GM12891 (cell line): ENCODE measurements around the gene ATF5.

Source experiments
- DNase-seq: peaks from one replicate; pipeline ENCODE4 v3.0.0; 2011; ENCODE audit warnings: low spot score; ENCODE audit not compliant: insufficient read length
- FAIRE-seq: peaks from 2 replicates; lab custom pipeline; 2011; peaks lifted over from hg19 to GRCh38; lab: Jason Lieb, UNC
- PAX5 ChIP-seq: IDR thresholded peaks from 2 replicates; pipeline ENCODE4 v1.6.1; 2011; ENCODE audit warnings: low read length, moderate library complexity, mild to moderate bottlenecking; ENCODE audit not compliant: insufficient read depth, severe bottlenecking
- POLR2A ChIP-seq: IDR thresholded peaks from 2 replicates; pipeline ENCODE4 v1.6.1; 2011; ENCODE audit warnings: low read depth, low read length, control low read depth
- POLR2AphosphoS5 ChIP-seq: IDR thresholded peaks from 2 replicates; pipeline ENCODE4 v1.6.1; 2011; ENCODE audit warnings: low read depth, low read length, control low read depth
- POU2F2 ChIP-seq: IDR thresholded peaks from 2 replicates; pipeline ENCODE4 v1.6.1; 2011; ENCODE audit warnings: low read depth, mild to moderate bottlenecking, control low read depth, low read length, moderate library complexity
- SPI1 ChIP-seq: IDR thresholded peaks from 2 replicates; pipeline ENCODE4 v1.6.1; 2011; ENCODE audit warnings: low read depth, low read length, control low read depth
- TAF1 ChIP-seq: IDR thresholded peaks from 2 replicates; pipeline ENCODE4 v1.6.1; 2011; ENCODE audit warnings: low read depth, low read length, control low read depth

ATF5 gene

GRCh38 chr19:49908480-49909420 lies 20.3 kb upstream of the ATF5 start:
- DNase-seq, result no peak
- TF ChIP-seq POU2F2, result no peak
- no peak for TF ChIP-seq POLR2AphosphoS5
- TF ChIP-seq SPI1, result no peak
- no peak for TF ChIP-seq TAF1
- no peak for TF ChIP-seq POLR2A
- TF ChIP-seq PAX5, result no peak
- FAIRE-seq, result no peak

GRCh38 chr19:49910179-49910578 lies 18.8 kb upstream of the ATF5 start:
- TF ChIP-seq POLR2A (no peak; the same call in 1 of the 2 replicates), PAX5 (no peak), SPI1 (no peak), POU2F2 (no peak), TAF1 (no peak), POLR2AphosphoS5 (no peak)
- no peak for FAIRE-seq
- DNase-seq, result no peak

GRCh38 chr19:49911381-49912145 lies 17.4 kb upstream of the ATF5 start:
- TF ChIP-seq POU2F2 (0 out of 2 replicates have a peak, but pooled peaks have one; percentile 38), POLR2AphosphoS5 (0 out of 2 replicates have a peak, but pooled peaks have one; percentile 28), TAF1 (no peak), POLR2A (no peak), PAX5 (no peak), SPI1 (peak; percentile 48)
- DNase-seq (peak; percentile 66), FAIRE-seq (peak; percentile 85)

- TF ChIP-seq PAX5 (no peak), POU2F2 (no peak), TAF1 (no peak), POLR2AphosphoS5 (no peak), SPI1 (no peak), POLR2A (no peak)
- no peak for FAIRE-seq
- no peak for DNase-seq
These were observed 15.9 kb upstream of the ATF5 start for GRCh38 chr19:49912965-49913685.

- FAIRE-seq, result no peak
- DNase-seq, result no peak
- TF ChIP-seq SPI1 (no peak), POU2F2 (no peak), TAF1 (no peak), POLR2AphosphoS5 (no peak), PAX5 (no peak), POLR2A (no peak)
These were observed 15.3 kb upstream of the ATF5 start for GRCh38 chr19:49913720-49914119.

GRCh38 chr19:49915271-49915670 lies 13.7 kb upstream of the ATF5 start:
- TF ChIP-seq POU2F2 (no peak), POLR2A (no peak), SPI1 (no peak), TAF1 (no peak), PAX5 (no peak), POLR2AphosphoS5 (no peak; the same call in 1 of the 2 replicates)
- FAIRE-seq (no peak), DNase-seq (no peak)

- DNase-seq, result no peak
- no peak for FAIRE-seq
These were observed 11.9 kb upstream of the ATF5 start for GRCh38 chr19:49916839-49917733.

GRCh38 chr19:49918089-49918488 lies 10.9 kb upstream of the ATF5 start:
- TF ChIP-seq POLR2AphosphoS5, result no peak
- no peak for TF ChIP-seq POLR2A
- no peak for TF ChIP-seq PAX5
- no peak for TF ChIP-seq TAF1
- no peak for TF ChIP-seq SPI1
- TF ChIP-seq POU2F2, result no peak
- DNase-seq (no peak), FAIRE-seq (no peak)

More at GRCh38 chr19:49916839-49917733, 11.9 kb upstream of the ATF5 start:
- TF ChIP-seq TAF1 (no peak), POLR2A (peak; percentile 23; the same call in 1 of the 2 replicates), PAX5 (no peak), SPI1 (peak; percentile 88)
